Measurements from ENCODE around the gene MORN4. TPM values are rescaled to one million over a fixed set of nuclear protein-coding genes. Genes with fewer than 3 reads are reported as not detected.
A peak's percentile ranks its signal among the peaks of the same experiment; 100 is the strongest.
"Not testable (repeated sequence)": the region's sequence is repeated elsewhere in the genome, so short reads cannot be mapped to it uniquely, and the experiment has no call there.

MORN4 gene
- 1 to 10 TPM in 11 of 12 donors, not detected in 1; 3.8 to 7.6 (median 5.6) TPM for polyA plus RNA-seq (ENCODE audit: insufficient read length in 12 of 12)
- long read RNA-seq, donor 1, transcript MORN4-201 (5 exons, 2,315 nt), result minor isoform, 5 of 13 reads
- long read RNA-seq, donor 1, transcript MORN4-202 (2 exons, 419 nt), result major isoform, 8 of 13 reads
- long read RNA-seq, donor 1, partial matches to known transcripts, result 0 of 13 reads
- long read RNA-seq, donor 1, other reads (novel, unspliced or antisense), result 0 of 13 reads
- long read RNA-seq, donor 2, result 0 reads
- long read RNA-seq, donor 3, partial matches to known transcripts, result 0 of 1 reads
- long read RNA-seq, donor 3, other reads (novel, unspliced or antisense), result 0 of 1 reads
- long read RNA-seq, donor 4, partial matches to known transcripts, result 0 of 2 reads
- long read RNA-seq, donor 4, other reads (novel, unspliced or antisense), result 0 of 2 reads
- long read RNA-seq, donor 5, result 0 reads
- long read RNA-seq, donor 6, result 0 reads
- long read RNA-seq, donor 7, partial matches to known transcripts, result 0 of 1 reads
- long read RNA-seq, donor 7, other reads (novel, unspliced or antisense), result 0 of 1 reads
- long read RNA-seq, donor 8, partial matches to known transcripts, result 0 of 4 reads
- long read RNA-seq, donor 8, other reads (novel, unspliced or antisense), result 0 of 4 reads
- long read RNA-seq, donor 9, partial matches to known transcripts, result 0 of 3 reads
- long read RNA-seq, donor 9, other reads (novel, unspliced or antisense), result 0 of 3 reads
- long read RNA-seq, donor 10, partial matches to known transcripts, result 0 of 1 reads
- long read RNA-seq, donor 10, other reads (novel, unspliced or antisense), result 0 of 1 reads
- long read RNA-seq, donor 11, partial matches to known transcripts, result 0 of 2 reads
- long read RNA-seq, donor 11, other reads (novel, unspliced or antisense), result 0 of 2 reads

GRCh38 chr10:97632949-97633884 is at the start of gene MORN4:
TSS of gene MORN4 (minus strand) at chr10:97633500. CDS start at chr10:97619653, 13,847 bp downstream.
- DNase-seq, result peak; percentile 93

GRCh38 chr10:97682042-97682441 is 48.7 kb upstream of the MORN4 start:
- no peak for DNase-seq

GRCh38 chr10:97679594-97679993 is 46.3 kb upstream of the MORN4 start:
- no peak for DNase-seq

- DNase-seq, result no peak
Measured at GRCh38 chr10:97676770-97677581, 43.7 kb upstream of the MORN4 start.

GRCh38 chr10:97675222-97675621 is 41.9 kb upstream of the MORN4 start:
- DNase-seq, result no peak

- no peak for DNase-seq
Measured at GRCh38 chr10:97673736-97674525, 40.6 kb upstream of the MORN4 start.

GRCh38 chr10:97669571-97669970 is 36.3 kb upstream of the MORN4 start:
- DNase-seq, result no peak

- DNase-seq, result no peak
Measured at GRCh38 chr10:97667463-97667862, 34.2 kb upstream of the MORN4 start.

- DNase-seq, result no peak
Measured at GRCh38 chr10:97666992-97667391, 33.7 kb upstream of the MORN4 start.

GRCh38 chr10:97664282-97664850 is 31.1 kb upstream of the MORN4 start:
- no peak for DNase-seq

GRCh38 chr10:97659589-97659988 is 26.3 kb upstream of the MORN4 start:
- no peak for DNase-seq

GRCh38 chr10:97656777-97657176 is 23.5 kb upstream of the MORN4 start:
- no peak for DNase-seq

GRCh38 chr10:97651773-97652172 is 18.5 kb upstream of the MORN4 start:
- DNase-seq, result no peak

GRCh38 chr10:97650726-97651125 is 17.4 kb upstream of the MORN4 start:
- DNase-seq, result no peak

GRCh38 chr10:97649405-97649750 is 16.1 kb upstream of the MORN4 start:
- not testable (repeated sequence) for DNase-seq

GRCh38 chr10:97648562-97649404 is 15.5 kb upstream of the MORN4 start:
- no peak for DNase-seq

- DNase-seq, result no peak
Measured at GRCh38 chr10:97647556-97647955, 14.3 kb upstream of the MORN4 start.

- DNase-seq, result no peak
Measured at GRCh38 chr10:97644936-97645335, 11.6 kb upstream of the MORN4 start.

Measured in muscle of arm (tissue), 14 donors.